Measurements from ENCODE around the gene ACSL6.

ACSL6 gene

GRCh38 chr5:131998431-131999040, 12.9 kb downstream of the ACSL6 start (continued):
- no peak for TF ChIP-seq ZBTB11 (tag by site-specific recombination; conservative IDR thresholded peaks at IDR 0.05; ENCODE audit: low read depth)
- TF ChIP-seq ZBTB20 (tag by site-specific recombination; IDR thresholded peaks at IDR 0.05), result no peak
- TF ChIP-seq ZNF776 (tag by site-specific recombination; IDR thresholded peaks at IDR 0.05; ENCODE audit: borderline replicate concordance), result no peak
- TF ChIP-seq BCL11A (tag by site-specific recombination; IDR thresholded peaks at IDR 0.05; ENCODE audit: low read depth), result no peak
- no peak for TF ChIP-seq HOXD13 (CRISPR knock-in tag; IDR thresholded peaks at IDR 0.05; ENCODE audit: borderline replicate concordance)
- TF ChIP-seq HOXA7 (CRISPR knock-in tag; IDR thresholded peaks at IDR 0.05; ENCODE audit: borderline replicate concordance), result no peak
- TF ChIP-seq GLIS1 (tag by site-specific recombination; IDR thresholded peaks at IDR 0.05), result no peak

GRCh38 chr5:131997727-131998117, 13.7 kb downstream of the ACSL6 start:
- H3K27ac ChIP-seq (ENCODE audit: extremely low read depth, low read depth, low read length), result no peak overlapping the region
- TF ChIP-seq ATF2 (tag by site-specific recombination; IDR thresholded peaks at IDR 0.05; ENCODE audit: low read depth) (no peak), ZNF580 (tag by site-specific recombination; IDR thresholded peaks at IDR 0.05) (no peak), KLF8 (tag by site-specific recombination; IDR thresholded peaks at IDR 0.05) (no peak), ZNF561 (tag by site-specific recombination; IDR thresholded peaks at IDR 0.05; ENCODE audit: borderline replicate concordance) (no peak), ZNF175 (tag by site-specific recombination; IDR thresholded peaks at IDR 0.05) (no peak), ZNF791 (tag by site-specific recombination; IDR thresholded peaks at IDR 0.05) (no peak)
- ChIA-PET POLR2A (no interaction called here), CTCF (interaction anchor here (2.0 kb wide), 1 partner anchor 12 kb away, joined by 7 read pairs; no protein-coding TSS in a partner anchor)
- no peak overlapping the region for H3K4me3 ChIP-seq (ENCODE audit: low read depth, low read length)
- no peaks in the 10 kb centered on the region for H3K36me3 ChIP-seq (ENCODE audit: control insufficient read depth in 2 of 2, insufficient read depth in 1 of 2, low read length in 2 of 2)
- H3K9me3 ChIP-seq (ENCODE audit: control insufficient read depth, insufficient read depth, low read depth, low read length), result no peaks in the 10 kb centered on the region
- H3K4me1 ChIP-seq (ENCODE audit: control insufficient read depth, insufficient read depth, low read length), result no peaks in the 10 kb centered on the region

- no peak overlapping the region for H3K27ac ChIP-seq (ENCODE audit: extremely low read depth, low read depth, low read length)
- ChIA-PET POLR2A (no interaction called here), CTCF (interaction anchor here (0.7 to 2.0 kb wide), 3 partner anchors 12 to 66 kb away, joined by 3 to 8 read pairs (median 7); no protein-coding TSS in a partner anchor)
- H3K36me3 ChIP-seq (ENCODE audit: control insufficient read depth in 2 of 2, insufficient read depth in 1 of 2, low read length in 2 of 2), result no peaks in the 10 kb centered on the region
- no peaks in the 10 kb centered on the region for H3K4me1 ChIP-seq (ENCODE audit: control insufficient read depth, insufficient read depth, low read length)
- H3K4me3 ChIP-seq (ENCODE audit: low read depth, low read length), result no peak overlapping the region
- no peaks in the 10 kb centered on the region for H3K9me3 ChIP-seq (ENCODE audit: control insufficient read depth, insufficient read depth, low read depth, low read length)
- TF ChIP-seq TCF7L2 (IDR thresholded peaks at IDR 0.05; ENCODE audit: borderline replicate concordance, low read depth, low read length), result no peak
- TF ChIP-seq SP7 (tag by site-specific recombination; IDR thresholded peaks at IDR 0.05), result no peak
- no peak for TF ChIP-seq ZNF837 (tag by site-specific recombination; IDR thresholded peaks at IDR 0.05)
- no peak for TF ChIP-seq ZNF621 (tag by site-specific recombination; IDR thresholded peaks at IDR 0.05)
- no peak for TF ChIP-seq ZNF354C (tag by site-specific recombination; IDR thresholded peaks at IDR 0.05; ENCODE audit: borderline replicate concordance, low read depth)
- no peak for TF ChIP-seq CTCF (tag by site-specific recombination; IDR thresholded peaks at IDR 0.05)
- TF ChIP-seq ZNF155 (tag by site-specific recombination; IDR thresholded peaks at IDR 0.05), result no peak
- no peak for TF ChIP-seq ZNF324 (tag by site-specific recombination; IDR thresholded peaks at IDR 0.05)
- no peak for TF ChIP-seq INSM2 (tag by site-specific recombination; IDR thresholded peaks at IDR 0.05)
- TF ChIP-seq ZNF23 (tag by site-specific recombination; IDR thresholded peaks at IDR 0.05; ENCODE audit: borderline replicate concordance), result no peak
- no peak for TF ChIP-seq ZNF146 (tag by site-specific recombination; IDR thresholded peaks at IDR 0.05)
- TF ChIP-seq GLIS2 (tag by site-specific recombination; IDR thresholded peaks at IDR 0.05), result no peak
These were observed 14.3 kb downstream of the ACSL6 start for GRCh38 chr5:131997026-131997726.

Data from HEK293 (cell line).